Activated T-helper 1 cell treated with Interleukin-2 at 50 U/mL for 16 hours (primary cell): ENCODE measurements around the gene MOB3B.
"Not testable (repeated sequence)": the region's sequence is repeated elsewhere in the genome, so short reads cannot be mapped to it uniquely, and the experiment has no call there.

Source experiments
- DNase-seq: peaks from one replicate; pipeline ENCODE4 v3.0.0-alpha.2; 2020; ENCODE audit warnings: low read depth

MOB3B gene

GRCh38 chr9:27518006-27518405 is 11.6 kb downstream of the MOB3B start:
- DNase-seq: no peak

- no peak for DNase-seq
Observed at GRCh38 chr9:27514551-27514950, 15.1 kb downstream of the MOB3B start.

GRCh38 chr9:27511771-27512170 is 17.8 kb downstream of the MOB3B start:
- no peak for DNase-seq

GRCh38 chr9:27510780-27511179 is 18.8 kb downstream of the MOB3B start:
- no peak for DNase-seq

- DNase-seq: no peak
Observed at GRCh38 chr9:27506981-27507380, 22.6 kb downstream of the MOB3B start.

GRCh38 chr9:27505744-27506161 is 23.9 kb downstream of the MOB3B start:
- no peak for DNase-seq

GRCh38 chr9:27504259-27504658 is 25.4 kb downstream of the MOB3B start:
- no peak for DNase-seq

GRCh38 chr9:27503623-27504022 is 26.0 kb downstream of the MOB3B start:
- DNase-seq: no peak

- DNase-seq: not testable (repeated sequence)
Observed at GRCh38 chr9:27500902-27501301, 28.7 kb downstream of the MOB3B start.

GRCh38 chr9:27499451-27499850 is 30.2 kb downstream of the MOB3B start:
- DNase-seq: no peak

GRCh38 chr9:27497883-27498417 is 31.7 kb downstream of the MOB3B start:
- DNase-seq: no peak

- no peak for DNase-seq
Observed at GRCh38 chr9:27496135-27496504, 33.5 kb downstream of the MOB3B start.

GRCh38 chr9:27495480-27496134 is 34.0 kb downstream of the MOB3B start:
- no peak for DNase-seq

- DNase-seq: no peak
Observed at GRCh38 chr9:27491154-27491553, 38.5 kb downstream of the MOB3B start.

GRCh38 chr9:27489087-27489876 is 40.3 kb downstream of the MOB3B start:
- no peak for DNase-seq

GRCh38 chr9:27487927-27488326 is 41.7 kb downstream of the MOB3B start:
- no peak for DNase-seq

- no peak for DNase-seq
Observed at GRCh38 chr9:27487128-27487640, 42.4 kb downstream of the MOB3B start.

GRCh38 chr9:27485158-27485557 is 44.5 kb downstream of the MOB3B start:
- DNase-seq: no peak

GRCh38 chr9:27483576-27483975 is 46.0 kb downstream of the MOB3B start:
- DNase-seq: no peak

- DNase-seq: no peak
Observed at GRCh38 chr9:27482709-27483108, 46.9 kb downstream of the MOB3B start.

GRCh38 chr9:27478322-27478721 is 51.3 kb downstream of the MOB3B start:
- no peak for DNase-seq

GRCh38 chr9:27476870-27477515 is 52.6 kb downstream of the MOB3B start:
- no peak for DNase-seq
